Fibroblast of lung (primary cell): ENCODE measurements around the gene SUN5.

Experiments
- CTCF ChIP-seq, 2 donors: IDR thresholded peaks in 1 of 2; conservative IDR thresholded peaks in 1 of 2; 1 replicate in 1 of 2; 2 replicates in 1 of 2; pipeline ENCODE4 v1.5.1; 2011 to 2012; ENCODE audit warnings: low read length in 2 of 2, control low read depth in 1 of 2, inconsistent platforms in 1 of 2, low read depth in 1 of 2, mild to moderate bottlenecking in 1 of 2
- EZH2 ChIP-seq: IDR thresholded peaks from 2 replicates; pipeline ENCODE4 v1.5.1; 2012; ENCODE audit warnings: low read length, control low read depth, mild to moderate bottlenecking; ENCODE audit errors: missing control alignments

DNA sequence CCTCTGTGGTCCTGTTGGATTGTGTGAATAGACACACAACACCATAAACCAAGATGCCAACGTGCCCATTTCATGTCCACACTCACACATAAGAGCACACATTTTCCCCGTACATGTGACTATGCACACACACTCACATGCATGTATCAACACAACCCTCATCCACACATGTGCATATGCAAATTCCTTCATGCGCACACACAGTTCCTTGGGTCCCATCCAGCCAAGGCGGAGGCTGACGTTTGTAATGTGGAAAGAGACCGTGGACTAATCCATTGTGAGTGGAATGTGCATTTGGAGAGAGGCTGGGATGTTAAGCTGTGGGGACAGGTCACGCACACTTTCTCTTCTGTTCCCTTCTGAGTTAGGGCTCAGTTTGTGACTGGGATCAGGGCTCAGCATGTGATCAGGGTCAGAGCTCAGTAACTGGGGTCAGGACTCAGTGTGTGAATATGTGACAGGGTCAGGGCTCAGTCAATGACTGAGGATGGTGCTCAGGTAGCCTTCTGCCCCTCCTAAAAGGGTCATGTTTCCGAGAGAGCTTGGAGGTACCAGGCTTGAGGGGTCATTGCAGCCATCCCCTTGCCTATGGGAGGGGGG lies 2.6 kb upstream of the SUN5 start:
- TF ChIP-seq EZH2 (no peak), CTCF (conservative IDR thresholded peaks at IDR 0.05 in 1 of 2, IDR thresholded peaks at IDR 0.05 in 1 of 2; ENCODE audit: low read depth in 1 of 2, low read length in 2 of 2) (no peak)
